H1 (cell line): Measurements from ENCODE around the gene GRM7. TPM values are rescaled to one million over a fixed set of nuclear protein-coding genes. Genes with fewer than 3 reads are reported as not detected.

Experiments used
- CTCF ChIA-PET: fragments of 300-600 bp; sonication (Branson Sonifier 250); formaldehyde crosslinking; loops from one replicate; lab custom pipeline; 2021; ENCODE audit not compliant: partially characterized antibody; lab: Charles Lee
- POLR2A ChIA-PET: fragments of 300-600 bp; sonication (Branson Sonifier 250); formaldehyde crosslinking; loops from one replicate; lab custom pipeline; 2021; ENCODE audit warnings: inconsistent platforms; ENCODE audit not compliant: partially characterized antibody; lab: Charles Lee
- DNase-seq, 2 experiments: peaks; one replicate each; pipeline versions ENCODE4 v3.0.0 to v3.0.0-alpha.2; 2010 to 2022; ENCODE audit warnings: low spot score in 2 of 2, low read depth in 1 of 2, mixed read lengths in 1 of 2
- FAIRE-seq: peaks from 2 replicates; lab custom pipeline; 2011; peaks lifted over from hg19 to GRCh38; lab: Jason Lieb, UNC
- H2AFZ ChIP-seq: 2 replicates; pipeline ENCODE4 v1.8.1; 2012; ENCODE audit warnings: low read length, inconsistent platforms
- H2AK5ac ChIP-seq: 2 replicates; pipeline ENCODE4 v1.6.1; 2013; ENCODE audit warnings: low read depth, low read length
- H2BK120ac ChIP-seq: replicated peaks from 2 replicates; pipeline ENCODE3; 2013; ENCODE audit warnings: low read depth, low read length, inconsistent platforms
- H2BK12ac ChIP-seq: 2 replicates; pipeline ENCODE4 v1.6.1; 2013; ENCODE audit warnings: low read depth, low read length
- H2BK15ac ChIP-seq: 2 replicates; pipeline ENCODE4 v1.6.1; 2013; ENCODE audit warnings: low read length
- H2BK20ac ChIP-seq: 2 replicates; pipeline ENCODE4 v1.6.1; 2013; ENCODE audit warnings: low read length
- H2BK5ac ChIP-seq: 2 replicates; pipeline ENCODE4 v1.6.1; 2013; ENCODE audit warnings: low read depth, low read length
- H3K14ac ChIP-seq: 2 replicates; pipeline ENCODE4 v1.6.1; 2013; ENCODE audit warnings: inconsistent platforms; ENCODE audit not compliant: insufficient read length
- H3K18ac ChIP-seq: 2 replicates; pipeline ENCODE4 v1.6.1; 2013; ENCODE audit warnings: low read length; ENCODE audit errors: extremely low read depth
- H3K23ac ChIP-seq: 2 replicates; pipeline ENCODE4 v1.6.1; 2013; ENCODE audit warnings: inconsistent platforms; ENCODE audit not compliant: insufficient read length
- H3K23me2 ChIP-seq: 2 replicates; pipeline ENCODE4 v1.6.1; 2013; ENCODE audit warnings: low read depth, low read length
- H3K27ac ChIP-seq: 2 replicates; pipeline ENCODE4 v1.6.1; 2011; ENCODE audit warnings: low read depth, low read length, inconsistent platforms
- H3K27me3 ChIP-seq, 4 experiments: replicated peaks in 1 of 4; 1 replicate in 1 of 4; 2 replicates in 3 of 4; pipeline versions ENCODE4 v1.6.1 to v1.8.1; 2011 to 2013; ENCODE audit warnings: low read length in 3 of 4, mild to moderate bottlenecking in 3 of 4, inconsistent platforms in 2 of 4, mixed read lengths in 2 of 4, moderate library complexity in 1 of 4; ENCODE audit not compliant: control insufficient read depth in 3 of 4, insufficient read depth in 3 of 4; ENCODE audit errors: extremely low read depth in 1 of 4
- H3K36me3 ChIP-seq, 4 experiments: 2 replicates each; pipeline versions ENCODE4 v1.6.1 to v1.8.1; 2011 to 2013; ENCODE audit warnings: mild to moderate bottlenecking in 4 of 4, low read length in 3 of 4, moderate library complexity in 2 of 4, control low read depth in 1 of 4, inconsistent platforms in 1 of 4; ENCODE audit not compliant: insufficient read depth in 4 of 4, control insufficient read depth in 2 of 4
- H3K4ac ChIP-seq: replicated peaks from 2 replicates; pipeline ENCODE3; 2013; ENCODE audit warnings: low read length, low read depth, mixed read lengths, inconsistent platforms; ENCODE audit not compliant: insufficient read length
- H3K4me1 ChIP-seq, 4 experiments: replicated peaks in 1 of 4; 1 replicate in 1 of 4; 2 replicates in 3 of 4; pipeline versions ENCODE4 v1.6.1 to v1.8.1; 2011 to 2013; ENCODE audit warnings: low read length in 3 of 4, inconsistent platforms in 2 of 4, mixed read lengths in 1 of 4; ENCODE audit not compliant: insufficient read depth in 4 of 4, control insufficient read depth in 3 of 4
- H3K4me2 ChIP-seq, 2 experiments: 2 replicates each; pipeline versions ENCODE4 v1.6.1 to v1.8.1; 2011 to 2013; ENCODE audit warnings: low read depth in 2 of 2, low read length in 2 of 2, control low read depth in 1 of 2, inconsistent platforms in 1 of 2, mild to moderate bottlenecking in 1 of 2; ENCODE audit not compliant: insufficient read depth in 1 of 2
- H3K4me3 ChIP-seq, 4 experiments: fragments of 200-600, 300-600 bp in 1 of 4; sonication (generic), shearing (Covaris generic), sonication (Bioruptor Twin) in 1 of 4; 2 replicates each; pipeline versions ENCODE4 v1.5.1 to v1.8.1; 2011 to 2016; ENCODE audit warnings: low read length in 4 of 4, low read depth in 3 of 4, control low read depth in 2 of 4, inconsistent platforms in 2 of 4, mild to moderate bottlenecking in 2 of 4, mixed read lengths in 1 of 4, moderate library complexity in 1 of 4; ENCODE audit not compliant: insufficient read depth in 2 of 4; ENCODE audit errors: extremely low read depth in 1 of 4
- H3K56ac ChIP-seq: replicated peaks from 2 replicates; pipeline ENCODE3; 2013; ENCODE audit warnings: low read depth, mild to moderate bottlenecking, mixed read lengths, low read length, inconsistent platforms; ENCODE audit not compliant: insufficient read length
- H3K79me1 ChIP-seq: 2 replicates; pipeline ENCODE4 v1.6.1; 2013; ENCODE audit warnings: low read depth, low read length, control low read depth
- H3K79me2 ChIP-seq, 2 experiments: 2 replicates each; pipeline versions ENCODE4 v1.6.1 to v1.8.1; 2012 to 2013; ENCODE audit warnings: low read length in 2 of 2, mild to moderate bottlenecking in 2 of 2, inconsistent platforms in 1 of 2; ENCODE audit not compliant: insufficient read depth in 2 of 2, control insufficient read depth in 1 of 2
- H3K9ac ChIP-seq, 4 experiments: replicated peaks in 1 of 4; 1 replicate in 1 of 4; 2 replicates in 3 of 4; pipeline versions ENCODE4 v1.6.1 to v1.8.1; 2011 to 2013; ENCODE audit warnings: low read depth in 3 of 4, low read length in 3 of 4, control low read depth in 2 of 4, mild to moderate bottlenecking in 2 of 4, moderate library complexity in 2 of 4, inconsistent platforms in 1 of 4; ENCODE audit errors: extremely low read depth in 1 of 4
- H3K9me3 ChIP-seq, 2 experiments: 2 replicates each; pipeline versions ENCODE4 v1.6.1 to v1.8.1; 2012 to 2013; ENCODE audit warnings: mild to moderate bottlenecking in 2 of 2, moderate library complexity in 2 of 2, control low read depth in 1 of 2, inconsistent platforms in 1 of 2, low read depth in 1 of 2, low read length in 1 of 2, mixed read lengths in 1 of 2; ENCODE audit not compliant: insufficient read depth in 2 of 2
- H4K20me1 ChIP-seq, 2 experiments: replicated peaks in 1 of 2; 2 replicates each; pipeline versions ENCODE3 to v1.8.1; 2011 to 2013; ENCODE audit warnings: inconsistent platforms in 2 of 2, low read length in 2 of 2, mild to moderate bottlenecking in 1 of 2; ENCODE audit not compliant: insufficient read depth in 2 of 2, control insufficient read depth in 1 of 2
- H4K5ac ChIP-seq: 2 replicates; pipeline ENCODE4 v1.6.1; 2013; ENCODE audit warnings: low read length, low read depth, mixed read lengths, inconsistent platforms; ENCODE audit not compliant: insufficient read length
- H4K8ac ChIP-seq: 2 replicates; pipeline ENCODE4 v1.8.0; 2013; ENCODE audit warnings: mild to moderate bottlenecking, moderate library complexity, low read length, inconsistent platforms; ENCODE audit not compliant: insufficient read depth; ENCODE audit errors: extremely low read depth
- H4K91ac ChIP-seq: replicated peaks from 2 replicates; pipeline ENCODE3; 2013; ENCODE audit warnings: low read length, mixed read lengths, inconsistent platforms; ENCODE audit not compliant: insufficient read length
- ASH2L ChIP-seq: fragments of 200-600, 300-600 bp; sonication (generic); IDR thresholded peaks from one replicate; pipeline ENCODE4 v1.7.1; 2017; ENCODE audit warnings: low read length
- ATF2 ChIP-seq: IDR thresholded peaks from 2 replicates; pipeline ENCODE4 v1.6.1; 2012; ENCODE audit warnings: low read length, inconsistent platforms
- BACH1 ChIP-seq: IDR thresholded peaks from 2 replicates; pipeline ENCODE4 v1.6.1; 2012; ENCODE audit warnings: low read length, improper control_type of control experiment
- FOSL1 ChIP-seq: IDR thresholded peaks from 2 replicates; pipeline ENCODE4 v1.6.1; 2011; ENCODE audit warnings: mild to moderate bottlenecking, low read depth, low read length, moderate library complexity; ENCODE audit not compliant: insufficient read depth
- JUN ChIP-seq: IDR thresholded peaks from 2 replicates; pipeline ENCODE4 v1.6.1; 2011; ENCODE audit warnings: low read depth, mild to moderate bottlenecking, improper control_type of control experiment, low read length
- JUND ChIP-seq: IDR thresholded peaks from 2 replicates; pipeline ENCODE4 v1.6.1; 2011; ENCODE audit warnings: mild to moderate bottlenecking, improper control_type of control experiment, low read length
- KDM4A ChIP-seq: IDR thresholded peaks from one replicate; pipeline ENCODE4 v1.7.1; 2012; ENCODE audit warnings: low read depth, mild to moderate bottlenecking, moderate library complexity, low read length, inconsistent platforms; ENCODE audit not compliant: severe bottlenecking
- NANOG ChIP-seq: IDR thresholded peaks from 2 replicates; pipeline ENCODE4 v1.6.1; 2011; ENCODE audit warnings: low read length, low read depth, mild to moderate bottlenecking, inconsistent platforms; ENCODE audit not compliant: insufficient read depth, poor library complexity, severe bottlenecking
- POLR2A ChIP-seq, 2 experiments: IDR thresholded peaks; 1 replicate in 1 of 2; 2 replicates in 1 of 2; pipeline ENCODE4 v1.6.1; 2011; ENCODE audit warnings: low read depth in 2 of 2, low read length in 2 of 2, mild to moderate bottlenecking in 2 of 2; ENCODE audit errors: control extremely low read depth in 1 of 2
- SIRT6 ChIP-seq: IDR thresholded peaks from one replicate; pipeline ENCODE4 v1.7.1; 2012; ENCODE audit warnings: low read length, inconsistent platforms
- SP2 ChIP-seq: IDR thresholded peaks from 2 replicates; pipeline ENCODE4 v1.6.1; 2012; ENCODE audit warnings: mild to moderate bottlenecking, low read length, inconsistent platforms
- TBP ChIP-seq: IDR thresholded peaks from 2 replicates; pipeline ENCODE4 v1.6.1; 2011; ENCODE audit warnings: low read depth, low read length, improper control_type of control experiment
- TEAD4 ChIP-seq: IDR thresholded peaks from 2 replicates; pipeline ENCODE4 v1.6.1; 2012; ENCODE audit warnings: low read depth, low read length, inconsistent platforms, mixed read lengths
- YY1 ChIP-seq: IDR thresholded peaks from 2 replicates; pipeline ENCODE4 v1.6.1; 2011; ENCODE audit warnings: low read depth, mild to moderate bottlenecking, low read length
- WGBS, 2 experiments: shearing (Covaris generic) in 1 of 2; methylation state at CpG; one replicate each; pipeline versions ENCODE4 v1.1.6 to v1.1.7; 2013 to 2015; ENCODE audit warnings: low lambda C conversion rate in 2 of 2, mixed read lengths in 2 of 2, inconsistent platforms in 1 of 2, low coverage in 1 of 2, missing lambda C conversion rate in 1 of 2; ENCODE audit not compliant: insufficient replicate concordance in 2 of 2, insufficient coverage in 1 of 2, insufficient read length in 1 of 2; ENCODE audit errors: extremely low coverage in 1 of 2, missing lambda C conversion rate in 1 of 2; 5-methylcytosine and 5-hydroxymethylcytosine counted together
- polyA plus RNA-seq, 7 experiments: library from polyadenylated mRNA; depleted of rRNA in 3 of 7; stranded (reverse) in 5 of 7; unstranded in 2 of 7; fragments of >200 nt in 5 of 7; fragments of 200-250 nt in 2 of 7; gene quantifications; 1 replicate in 5 of 7; 2 replicates in 1 of 7; 4 replicates in 1 of 7; pipeline versions ENCODE4 v1.2.1 to v1.2.3, GENCODE V29; 2011 to 2013; ENCODE audit warnings: missing spikeins in 2 of 7, mixed read lengths in 2 of 7
- total RNA-seq: library from RNA; stranded (reverse); fragmentation: NEBNext Ultra II Directional; extraction: Animal tissue kit (Norgen Biotek cat#: 25700); gene quantifications from 2 replicates; pipeline ENCODE4 v1.2.1, GENCODE V29; 2021

GRM7 gene
- total and polyA plus RNA-seq, 2 of the 8 experiments (the other 6 are each of a cell fraction or from before 2014, with no cell fraction given), result 0.17 to 0.24 TPM

- Histone ChIP-seq H2BK5ac (no peak overlapping the region), H3K36me3 (no peaks in the 10 kb centered on the region), H3K27me3 (no peaks in the 10 kb centered on the region), H3K14ac (no peak overlapping the region), H2AFZ (no peak overlapping the region), H4K20me1 (no peaks in the 10 kb centered on the region), H2BK120ac (no peak overlapping the region), H3K23ac (no peak overlapping the region), H4K5ac (no peak overlapping the region), H3K79me1 (no peaks in the 10 kb centered on the region), H2BK20ac (no peak overlapping the region), H2BK12ac (no peak overlapping the region), H3K23me2 (no peaks in the 10 kb centered on the region), H3K4me1 (no peaks in the 10 kb centered on the region), H3K9ac (no peak overlapping the region), H4K8ac (no peak overlapping the region), H3K18ac (no peak overlapping the region), H4K91ac (no peak overlapping the region), H3K27ac (no peak overlapping the region), H2AK5ac (no peak overlapping the region), H3K4me2 (no peak overlapping the region), H3K56ac (no peak overlapping the region), H3K4me3 (no peak overlapping the region), H2BK15ac (no peak overlapping the region), H3K9me3 (no peaks in the 10 kb centered on the region), H3K4ac (no peak overlapping the region), H3K79me2 (no peaks in the 10 kb centered on the region)
- 90% methylated on average over 6 of the region's 6 CpGs; no CpG with 5 or more reads in 1 of the 2 experiments for WGBS, 2 experiments
- no peak for DNase-seq
- FAIRE-seq, result no peak
- ChIA-PET POLR2A (no interaction called here), CTCF (no interaction called here)
- TF ChIP-seq FOSL1, result no peak
- TF ChIP-seq JUN, result no peak
- TF ChIP-seq ASH2L, result no peak
- no peak for TF ChIP-seq ATF2
- TF ChIP-seq TEAD4, result no peak
- TF ChIP-seq SIRT6, result no peak
- no peak for TF ChIP-seq JUND
- TF ChIP-seq SP2, result no peak
- TF ChIP-seq KDM4A, result no peak
- no peak for TF ChIP-seq YY1
- TF ChIP-seq POLR2A (IDR thresholded peaks at IDR 0.05; ENCODE audit: control extremely low read depth in 1 of 2, low read depth in 2 of 2, low read length in 2 of 2), result no peak
- TF ChIP-seq NANOG, result no peak
- no peak for TF ChIP-seq BACH1
- TF ChIP-seq TBP, result no peak
Measured at GRCh38 chr3:7393944-7394605, 533.2 kb downstream of the GRM7 start.
